ENCODE results near the gene OR10G3. TPM values are rescaled to one million over a fixed set of nuclear protein-coding genes. Genes with fewer than 3 reads are reported as not detected.
A peak's percentile ranks its signal among the peaks of the same experiment; 100 is the strongest.

OR10G3 gene
- total and polyA plus RNA-seq, 2 of the 13 experiments (the other 11 are each of a cell fraction or from before 2014, with no cell fraction given), result not detected

- H3K9ac ChIP-seq (ENCODE audit: insufficient read depth, low read depth, low read length), result no peak overlapping the region
- H3K4me3 ChIP-seq (replicated peaks in 1 of 3; ENCODE audit: insufficient read depth in 1 of 3, low read depth in 2 of 3, low read length in 3 of 3), result no peak overlapping the region
- in situ Hi-C loops (cut with HindIII; ENCODE audit: extremely low pct_ligation_motif_present, low pct_unique_long_range_greater_than_20kb), result no loop called here
- no peaks in the 10 kb centered on the region for H3K36me3 ChIP-seq (replicated peaks in 1 of 2; ENCODE audit: control insufficient read depth in 1 of 2, insufficient read depth in 2 of 2, low read length in 2 of 2)
- DNase-seq (ENCODE audit: low spot score) (no peak), FAIRE-seq (no peak), ATAC-seq (no peak)
- H3K4me1 ChIP-seq (ENCODE audit: insufficient read depth, low read length), result peaks cover 26% of the 10 kb centered on the region
- no peaks in the 10 kb centered on the region for H3K79me2 ChIP-seq (ENCODE audit: insufficient read depth, low read length)
- intact Hi-C loops (cut with micrococcal nuclease; ENCODE audit: unreplicated experiment), result no loop called here
- peaks cover 1 to 26% of the 10 kb centered on the region in 2 experiments; a peak in 3 of 5 replicates for H3K27me3 ChIP-seq (ENCODE audit: control insufficient read depth in 1 of 2, insufficient read depth in 2 of 2, low read length in 2 of 2)
- H4K20me1 ChIP-seq (ENCODE audit: insufficient read depth, low read length), result no peaks in the 10 kb centered on the region
- TF ChIP-seq FOXP1 (IDR thresholded peaks at IDR 0.05), result no peak
- TF ChIP-seq FOXP1 (CRISPR knock-in tag; IDR thresholded peaks at IDR 0.05), result no peak
- H2AFZ ChIP-seq (ENCODE audit: low read length), result no peak overlapping the region
- no TSS peak for BruUV-seq (replicated peaks)
- WGBS (ENCODE audit: low lambda C conversion rate), result 5% methylated on average over 3 of the region's 3 CpGs
- CTCF ChIA-PET (ENCODE audit: low intra/inter-chr PET ratio, low total read pairs), result no interaction called here
- H3K27ac ChIP-seq (ENCODE audit: extremely low read length, insufficient read depth, low read length), result no peak overlapping the region
- H3K4me2 ChIP-seq (ENCODE audit: low read depth, low read length), result no peak overlapping the region
- POLR2A ChIA-PET, result no interaction called here
- peaks cover 6% of the 10 kb centered on the region for H3K9me3 ChIP-seq (ENCODE audit: low read length)
Measured at GRCh38 chr14:21539189-21539940, 40.5 kb downstream of the OR10G3 start.

DNA sequence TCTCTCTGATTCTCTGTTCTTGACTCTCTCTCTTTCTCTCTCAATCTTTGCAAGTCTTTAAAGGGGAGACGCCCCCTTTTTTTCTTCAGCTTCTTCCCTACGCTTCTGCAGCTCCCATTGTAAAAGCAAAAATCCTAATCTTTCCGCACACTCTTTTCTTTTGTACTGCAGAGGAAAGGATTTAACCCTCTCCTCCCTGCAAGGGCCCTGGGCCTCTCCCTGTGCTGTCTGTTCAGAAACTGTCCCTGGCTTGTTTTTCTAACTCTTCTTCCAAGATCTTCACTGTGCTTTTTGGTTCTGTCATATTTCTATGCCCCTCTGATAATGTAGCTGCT, 42.8 kb downstream of the OR10G3 start:
- ChIA-PET CTCF (ENCODE audit: low intra/inter-chr PET ratio, low total read pairs) (no interaction called here), POLR2A (interaction anchor here (0.9 to 4.6 kb wide), 2 partner anchors 10 to 26 kb away, joined by 3 to 26 read pairs; partner anchors contain the start of genes METTL3 and SALL2)
- WGBS (ENCODE audit: low lambda C conversion rate), result 1% methylated on average over 3 of the region's 3 CpGs
- peak overlapping the region; percentile 92 for H3K4me2 ChIP-seq (ENCODE audit: low read depth, low read length)
- DNase-seq (ENCODE audit: low spot score) (no peak), FAIRE-seq (no peak), ATAC-seq (no peak; the same call in 2 of the 3 replicates)
- peak overlapping the region; percentile 54; the same call in 1 of the 2 replicates for H3K9ac ChIP-seq (ENCODE audit: insufficient read depth, low read depth, low read length)
- peak overlapping the region; percentile 52 to 76 (median 57); a peak in 5 of 6 replicates for H3K4me3 ChIP-seq (replicated peaks in 1 of 3; ENCODE audit: insufficient read depth in 1 of 3, low read depth in 2 of 3, low read length in 3 of 3)
- H3K27me3 ChIP-seq (ENCODE audit: control insufficient read depth in 1 of 2, insufficient read depth in 2 of 2, low read length in 2 of 2), result peaks cover 1 to 26% of the 10 kb centered on the region in 2 experiments; a peak in 3 of 5 replicates
- H2AFZ ChIP-seq (ENCODE audit: low read length), result peak overlapping the region; percentile 80
- BruUV-seq (replicated peaks), result no TSS peak
- in situ Hi-C loops (cut with HindIII; ENCODE audit: extremely low pct_ligation_motif_present, low pct_unique_long_range_greater_than_20kb), result no loop called here
- no peak overlapping the region for H3K27ac ChIP-seq (ENCODE audit: extremely low read length, insufficient read depth, low read length)
- intact Hi-C loops (cut with micrococcal nuclease; ENCODE audit: unreplicated experiment), result no loop called here
- peaks cover 28% of the 10 kb centered on the region for H3K4me1 ChIP-seq (ENCODE audit: insufficient read depth, low read length)
- H4K20me1 ChIP-seq (ENCODE audit: insufficient read depth, low read length), result no peaks in the 10 kb centered on the region
- H3K36me3 ChIP-seq (replicated peaks in 1 of 2; ENCODE audit: control insufficient read depth in 1 of 2, insufficient read depth in 2 of 2, low read length in 2 of 2), result no peaks in the 10 kb centered on the region
- H3K9me3 ChIP-seq (ENCODE audit: low read length), result peaks cover 9% of the 10 kb centered on the region
- H3K79me2 ChIP-seq (ENCODE audit: insufficient read depth, low read length), result no peaks in the 10 kb centered on the region
- TF ChIP-seq NCOA1 (CRISPR knock-in tag; IDR thresholded peaks at IDR 0.05), result no peak
- TF ChIP-seq HIVEP1 (CRISPR knock-in tag; IDR thresholded peaks at IDR 0.05), result no peak
- TF ChIP-seq TARDBP (CRISPR knock-in tag; IDR thresholded peaks at IDR 0.05), result no peak
- no peak for TF ChIP-seq NBN (conservative IDR thresholded peaks at IDR 0.05)
- TF ChIP-seq, protein P1, sequence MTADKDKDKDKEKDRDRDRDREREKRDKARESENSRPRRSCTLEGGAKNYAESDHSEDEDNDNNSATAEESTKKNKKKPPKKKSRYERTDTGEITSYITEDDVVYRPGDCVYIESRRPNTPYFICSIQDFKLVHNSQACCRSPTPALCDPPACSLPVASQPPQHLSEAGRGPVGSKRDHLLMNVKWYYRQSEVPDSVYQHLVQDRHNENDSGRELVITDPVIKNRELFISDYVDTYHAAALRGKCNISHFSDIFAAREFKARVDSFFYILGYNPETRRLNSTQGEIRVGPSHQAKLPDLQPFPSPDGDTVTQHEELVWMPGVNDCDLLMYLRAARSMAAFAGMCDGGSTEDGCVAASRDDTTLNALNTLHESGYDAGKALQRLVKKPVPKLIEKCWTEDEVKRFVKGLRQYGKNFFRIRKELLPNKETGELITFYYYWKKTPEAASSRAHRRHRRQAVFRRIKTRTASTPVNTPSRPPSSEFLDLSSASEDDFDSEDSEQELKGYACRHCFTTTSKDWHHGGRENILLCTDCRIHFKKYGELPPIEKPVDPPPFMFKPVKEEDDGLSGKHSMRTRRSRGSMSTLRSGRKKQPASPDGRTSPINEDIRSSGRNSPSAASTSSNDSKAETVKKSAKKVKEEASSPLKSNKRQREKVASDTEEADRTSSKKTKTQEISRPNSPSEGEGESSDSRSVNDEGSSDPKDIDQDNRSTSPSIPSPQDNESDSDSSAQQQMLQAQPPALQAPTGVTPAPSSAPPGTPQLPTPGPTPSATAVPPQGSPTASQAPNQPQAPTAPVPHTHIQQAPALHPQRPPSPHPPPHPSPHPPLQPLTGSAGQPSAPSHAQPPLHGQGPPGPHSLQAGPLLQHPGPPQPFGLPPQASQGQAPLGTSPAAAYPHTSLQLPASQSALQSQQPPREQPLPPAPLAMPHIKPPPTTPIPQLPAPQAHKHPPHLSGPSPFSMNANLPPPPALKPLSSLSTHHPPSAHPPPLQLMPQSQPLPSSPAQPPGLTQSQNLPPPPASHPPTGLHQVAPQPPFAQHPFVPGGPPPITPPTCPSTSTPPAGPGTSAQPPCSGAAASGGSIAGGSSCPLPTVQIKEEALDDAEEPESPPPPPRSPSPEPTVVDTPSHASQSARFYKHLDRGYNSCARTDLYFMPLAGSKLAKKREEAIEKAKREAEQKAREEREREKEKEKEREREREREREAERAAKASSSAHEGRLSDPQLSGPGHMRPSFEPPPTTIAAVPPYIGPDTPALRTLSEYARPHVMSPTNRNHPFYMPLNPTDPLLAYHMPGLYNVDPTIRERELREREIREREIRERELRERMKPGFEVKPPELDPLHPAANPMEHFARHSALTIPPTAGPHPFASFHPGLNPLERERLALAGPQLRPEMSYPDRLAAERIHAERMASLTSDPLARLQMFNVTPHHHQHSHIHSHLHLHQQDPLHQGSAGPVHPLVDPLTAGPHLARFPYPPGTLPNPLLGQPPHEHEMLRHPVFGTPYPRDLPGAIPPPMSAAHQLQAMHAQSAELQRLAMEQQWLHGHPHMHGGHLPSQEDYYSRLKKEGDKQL (CRISPR knock-in tag; IDR thresholded peaks at IDR 0.05; ENCODE audit: low read depth), result no peak
- TF ChIP-seq ZNF530 (CRISPR knock-in tag; IDR thresholded peaks at IDR 0.05; ENCODE audit: low read depth), result no peak
- TF ChIP-seq FIP1L1 (IDR thresholded peaks at IDR 0.05; ENCODE audit: borderline replicate concordance, insufficient read depth, low read depth, low read length), result no peak
- TF ChIP-seq ZHX1 (CRISPR knock-in tag; IDR thresholded peaks at IDR 0.05; ENCODE audit: low read depth), result no peak

Data from HepG2 (cell line).